ENCODE data around the gene SEC16B.

Gene SEC16B

GRCh38 chr1:177975588-177976495 lies 6.0 kb upstream of the SEC16B start:
- DNase-seq, result peak; percentile 33

- no peak for DNase-seq
Observed at GRCh38 chr1:177973585-177973984, 3.7 kb upstream of the SEC16B start.

DNA sequence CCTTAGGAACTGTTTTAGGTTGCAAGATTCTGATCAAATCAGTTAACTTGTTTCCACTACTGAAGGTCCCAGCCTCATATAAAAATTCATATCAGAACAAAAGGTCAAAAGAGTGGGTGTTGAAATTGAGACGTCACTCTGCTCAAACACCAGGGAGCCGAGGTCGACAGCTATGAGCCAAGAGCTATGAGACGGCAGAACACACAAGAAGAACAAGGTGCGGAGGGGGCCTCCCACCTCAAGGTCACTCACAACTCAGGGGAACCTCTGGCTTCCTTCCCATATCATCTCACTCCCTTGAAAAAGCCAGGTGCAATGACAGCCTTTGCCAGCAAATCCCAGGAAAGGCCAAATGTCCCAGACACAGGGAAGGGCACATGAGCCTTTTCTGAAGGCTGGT lies 749 bp downstream of the SEC16B start:
- DNase-seq, result no peak

- no peak for DNase-seq
Observed at GRCh38 chr1:177966199-177966598, 3.7 kb downstream of the SEC16B start.

DNA sequence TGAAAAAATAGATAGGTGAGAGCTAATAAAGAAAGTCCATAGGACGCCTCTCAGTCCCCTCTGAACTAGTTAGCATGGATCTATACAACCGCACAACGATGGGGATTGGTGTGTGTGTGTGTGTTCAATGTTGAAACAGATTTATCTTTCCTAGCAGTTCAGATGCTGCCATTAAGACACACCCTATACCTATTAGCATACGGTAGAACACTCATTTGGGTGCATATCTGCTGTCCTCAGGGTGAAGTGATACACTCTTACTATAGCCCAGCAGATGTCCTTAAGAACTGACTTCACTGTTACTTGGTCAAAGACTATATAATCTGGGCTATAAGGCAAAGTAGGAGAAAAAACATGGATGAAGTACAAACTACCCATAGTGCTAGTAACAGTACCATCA lies 4.6 kb downstream of the SEC16B start:
- DNase-seq, result no peak

DNA sequence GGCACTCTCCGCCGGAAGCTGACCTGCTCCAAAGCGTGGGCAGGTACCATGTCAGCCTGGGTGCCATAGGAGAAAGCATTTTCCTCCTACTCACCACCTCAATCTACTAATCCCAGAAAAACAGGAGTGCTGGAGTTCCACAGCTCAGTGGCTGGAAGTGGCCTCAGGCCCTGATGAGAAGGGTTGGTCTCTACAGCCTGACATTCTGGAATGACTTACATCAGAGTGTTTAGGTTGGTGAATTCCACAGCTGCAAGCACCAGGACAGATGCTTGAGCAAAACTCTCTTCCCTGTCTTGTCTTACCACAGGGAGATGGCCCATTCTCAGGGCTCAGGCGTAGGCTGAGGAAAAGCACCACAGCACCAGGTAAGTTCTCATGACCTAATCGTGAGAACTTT lies 5.5 kb downstream of the SEC16B start:
- DNase-seq, result no peak

DNA sequence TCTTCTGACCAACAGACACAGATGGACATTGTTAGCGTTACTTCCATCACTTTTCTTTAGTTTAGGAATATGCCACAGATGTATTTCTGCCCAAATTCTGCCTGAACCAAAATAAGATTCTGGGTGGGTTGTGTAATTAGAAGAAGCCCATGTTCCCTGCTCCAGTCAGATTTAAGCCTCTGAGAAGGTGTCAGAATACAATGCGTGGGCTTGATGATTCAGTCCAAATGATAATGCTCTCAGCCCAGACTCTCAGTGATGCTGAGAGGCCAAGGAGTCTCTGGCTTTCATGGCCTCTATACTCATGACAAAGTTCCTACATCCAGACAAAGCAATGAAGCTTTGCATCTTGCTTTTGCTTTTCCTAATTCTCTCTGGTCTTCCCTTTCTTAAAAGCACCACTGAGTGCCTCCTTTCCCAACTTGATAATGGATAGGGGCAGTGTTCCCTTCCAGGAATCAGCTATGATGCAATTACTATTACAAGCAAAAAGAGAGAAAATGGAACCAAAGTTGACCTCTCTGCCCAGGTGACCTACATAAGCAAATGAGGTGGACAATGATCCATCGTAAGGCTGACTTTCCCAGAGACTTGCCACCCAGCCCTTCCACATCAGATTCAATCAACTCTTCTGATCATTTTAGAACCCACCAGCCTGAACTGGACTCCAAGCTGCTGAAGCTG lies 8.8 kb downstream of the SEC16B start:
- DNase-seq, result no peak

GRCh38 chr1:177959811-177960515 lies 9.9 kb downstream of the SEC16B start:
- DNase-seq, result no peak

DNA sequence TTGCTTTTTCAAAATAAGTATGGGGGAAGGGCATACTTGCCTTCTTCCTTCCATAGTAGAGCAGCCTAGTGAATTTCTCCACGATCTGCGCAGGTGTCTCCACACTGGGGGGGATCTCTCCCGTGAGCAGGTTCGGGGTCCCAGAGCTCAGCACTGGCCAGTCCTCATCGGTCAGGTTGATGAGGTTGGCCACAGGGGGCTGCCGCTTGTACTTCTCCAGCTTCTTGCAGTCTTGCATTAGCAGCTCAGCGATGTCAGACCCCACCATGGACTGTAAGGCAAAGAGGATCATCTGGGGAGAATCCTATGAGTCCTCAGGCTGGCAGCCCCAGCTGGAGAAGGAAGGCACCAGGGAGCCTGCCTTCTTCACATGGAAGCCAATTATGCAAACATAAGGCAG lies 11.8 kb downstream of the SEC16B start:
- DNase-seq, result no peak

DNA sequence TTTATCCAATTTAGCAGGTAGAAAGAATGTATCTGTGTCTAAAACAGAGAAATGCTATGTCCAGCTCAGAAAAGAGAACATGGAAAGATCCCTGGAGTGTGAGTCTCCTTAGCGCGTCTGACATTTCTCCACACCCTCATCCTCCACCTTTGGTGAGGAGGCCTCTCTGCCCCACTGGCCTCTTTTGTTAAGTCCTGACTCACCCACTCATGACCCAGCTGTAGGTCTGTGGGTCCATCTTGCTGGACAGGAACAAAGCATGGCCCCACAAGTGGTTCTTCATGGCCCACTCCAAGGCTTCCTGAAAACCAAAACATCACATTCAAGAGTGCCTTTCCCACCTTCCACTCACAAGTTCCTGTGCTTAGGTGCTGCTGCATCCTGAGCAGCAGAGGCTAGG lies 15.8 kb downstream of the SEC16B start:
- no peak for DNase-seq

GRCh38 chr1:177953549-177953948 lies 16.3 kb downstream of the SEC16B start:
- no peak for DNase-seq

GRCh38 chr1:177952691-177953090 lies 17.2 kb downstream of the SEC16B start:
- DNase-seq, result no peak

- DNase-seq, result no peak
Observed at GRCh38 chr1:177952249-177952648, 17.6 kb downstream of the SEC16B start.

DNA sequence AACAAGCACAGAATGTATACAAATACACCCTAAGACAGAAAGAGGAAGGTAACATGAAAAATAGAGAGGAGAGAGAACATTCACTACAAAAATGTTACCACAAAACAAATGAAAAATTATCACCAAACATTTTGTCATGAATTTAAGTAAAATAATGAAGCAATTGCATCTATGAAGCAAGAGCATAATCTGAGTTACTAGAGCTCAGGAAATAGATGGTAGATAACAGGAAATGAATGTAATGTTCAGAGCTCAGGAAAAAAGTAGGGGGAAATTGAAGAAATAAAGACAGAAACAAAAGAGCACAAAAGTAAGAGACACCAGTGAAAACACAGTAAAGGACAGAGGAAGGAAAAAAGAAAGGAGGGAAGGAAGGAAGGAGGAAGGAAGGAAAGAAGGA lies 19.4 kb downstream of the SEC16B start:
- DNase-seq, result no peak

DNA sequence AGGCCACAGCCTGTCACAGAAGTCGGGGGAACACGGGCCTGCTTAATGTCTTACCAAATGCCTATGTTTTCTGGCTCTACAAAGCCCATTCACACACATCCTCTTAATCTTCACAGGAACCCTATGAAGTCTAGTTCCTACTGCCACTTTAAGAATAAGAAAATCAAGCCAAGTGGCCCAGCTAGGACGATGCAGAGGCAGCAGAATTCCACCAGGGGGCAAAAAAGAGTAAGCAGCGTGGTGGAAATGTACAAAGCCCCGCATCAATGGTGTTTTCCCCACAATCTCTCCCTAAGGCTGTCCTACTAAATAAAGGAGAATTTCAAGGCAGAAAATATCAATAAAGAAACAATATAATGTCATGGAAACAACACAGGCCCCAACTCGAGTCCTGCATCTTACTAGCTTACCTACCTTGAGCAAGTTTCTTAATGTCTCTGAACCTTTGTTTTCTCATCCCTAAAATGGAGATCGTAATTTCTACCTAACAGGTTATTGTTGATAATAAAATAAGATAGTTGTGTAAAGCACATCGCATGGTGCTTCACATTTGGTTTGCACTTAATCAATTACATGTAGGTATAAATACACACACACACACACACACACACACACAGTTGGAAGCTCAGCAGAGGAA lies 21.4 kb downstream of the SEC16B start:
- DNase-seq, result peak; percentile 35

- DNase-seq, result no peak
Observed at GRCh38 chr1:177947623-177948022, 22.2 kb downstream of the SEC16B start.

DNA sequence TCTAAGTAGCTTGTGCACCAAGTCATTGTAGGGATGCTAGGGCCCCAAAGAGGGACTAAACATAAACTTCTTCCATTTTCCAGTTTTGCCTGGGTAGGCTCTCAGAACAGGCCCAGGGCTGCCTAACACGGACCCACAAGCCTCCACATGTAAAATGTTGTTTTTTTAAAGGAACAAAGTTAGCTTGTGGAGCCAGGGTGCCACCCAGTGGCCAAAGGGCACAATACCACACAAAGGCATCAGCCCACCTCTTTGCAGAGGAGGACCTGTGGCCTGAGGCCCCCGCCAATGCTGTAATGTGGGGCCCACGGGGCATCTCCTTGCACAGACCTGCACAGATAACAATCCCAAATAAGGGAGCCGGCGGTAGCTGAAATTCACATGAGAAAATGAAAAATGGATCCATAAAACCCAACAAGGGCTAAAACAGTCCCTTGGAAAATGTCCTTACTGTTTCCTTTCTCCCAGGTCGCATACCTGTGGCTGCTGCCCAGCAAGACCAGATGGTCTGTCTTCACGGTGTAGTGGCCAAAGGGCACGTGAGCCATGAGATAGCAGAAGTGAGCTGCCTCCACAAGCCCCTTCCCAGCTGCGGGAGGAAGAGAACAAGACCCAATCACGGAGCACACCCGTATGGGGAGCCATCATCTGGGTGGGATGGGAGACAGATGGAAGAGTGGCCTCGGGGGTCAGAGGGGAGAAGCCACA lies 23.8 kb downstream of the SEC16B start:
- peak; percentile 34 for DNase-seq

GRCh38 chr1:177944016-177944949 lies 25.6 kb downstream of the SEC16B start:
- no peak for DNase-seq

GRCh38 chr1:177941976-177942375 lies 27.9 kb downstream of the SEC16B start:
- DNase-seq, result no peak

DNA sequence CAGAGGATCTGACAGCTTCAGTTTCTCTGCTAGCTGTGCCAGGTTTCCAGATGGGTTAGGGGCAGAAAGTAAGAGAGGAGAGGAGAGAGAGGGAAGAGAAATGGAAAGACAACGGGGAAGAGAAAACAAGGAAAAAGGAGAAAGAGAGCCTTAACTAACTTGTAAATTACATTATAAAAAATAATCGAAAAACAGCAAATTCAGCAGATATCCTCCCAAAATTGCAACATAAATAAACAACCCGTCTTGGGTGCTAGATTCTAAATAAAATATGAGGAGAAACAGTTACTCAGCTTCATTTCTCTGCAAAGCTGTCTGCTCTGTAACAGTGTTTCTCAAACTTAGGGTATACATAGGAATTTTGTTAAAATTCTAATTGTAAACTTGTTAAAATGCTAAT lies 29.2 kb downstream of the SEC16B start:
- DNase-seq, result no peak

DNA sequence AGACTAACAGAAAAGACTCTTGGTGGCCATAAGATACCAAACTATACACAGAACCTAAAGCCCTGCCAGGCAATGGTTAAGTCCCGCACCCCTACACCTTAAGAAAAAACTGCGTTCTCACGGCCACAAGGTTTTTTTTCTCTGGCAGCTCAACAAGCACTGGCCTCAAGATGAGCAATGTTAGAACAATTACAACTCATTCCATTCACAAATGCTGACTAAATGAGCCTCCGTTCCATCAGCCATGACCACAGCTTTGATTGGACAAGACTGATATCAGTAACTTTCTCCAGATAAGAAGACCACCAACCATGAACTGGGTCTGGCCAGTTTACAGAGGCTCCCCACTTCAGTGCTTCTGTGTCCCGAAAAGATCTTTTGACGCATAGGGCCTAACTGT lies 31.9 kb downstream of the SEC16B start:
- no peak for DNase-seq
